ENCODE results near the gene PHLDA2.

The PHLDA2 gene

GRCh38 chr11:2945757-2946287 is 16.6 kb upstream of the PHLDA2 start:
- Histone ChIP-seq H3K36me3 (ENCODE audit: control insufficient read depth, insufficient read depth, low read length) (peaks cover 24% of the 10 kb centered on the region), H3K27me3 (ENCODE audit: control insufficient read depth, insufficient read depth, low read length, poor library complexity, severe bottlenecking) (no peaks in the 10 kb centered on the region), H3K9me3 (ENCODE audit: control insufficient read depth, low read length) (no peaks in the 10 kb centered on the region), H3K4me1 (ENCODE audit: control insufficient read depth, insufficient read depth, low read length) (peaks cover 11% of the 10 kb centered on the region), H3K4me3 (ENCODE audit: insufficient read depth, low read depth, low read length) (no peak overlapping the region), H3K27ac (ENCODE audit: insufficient read depth, low read depth, low read length, poor library complexity, severe bottlenecking) (no peak overlapping the region)
- WGBS, 2 experiments: 47 to 50% methylated on average over 8 of the region's 8 CpGs

DNA sequence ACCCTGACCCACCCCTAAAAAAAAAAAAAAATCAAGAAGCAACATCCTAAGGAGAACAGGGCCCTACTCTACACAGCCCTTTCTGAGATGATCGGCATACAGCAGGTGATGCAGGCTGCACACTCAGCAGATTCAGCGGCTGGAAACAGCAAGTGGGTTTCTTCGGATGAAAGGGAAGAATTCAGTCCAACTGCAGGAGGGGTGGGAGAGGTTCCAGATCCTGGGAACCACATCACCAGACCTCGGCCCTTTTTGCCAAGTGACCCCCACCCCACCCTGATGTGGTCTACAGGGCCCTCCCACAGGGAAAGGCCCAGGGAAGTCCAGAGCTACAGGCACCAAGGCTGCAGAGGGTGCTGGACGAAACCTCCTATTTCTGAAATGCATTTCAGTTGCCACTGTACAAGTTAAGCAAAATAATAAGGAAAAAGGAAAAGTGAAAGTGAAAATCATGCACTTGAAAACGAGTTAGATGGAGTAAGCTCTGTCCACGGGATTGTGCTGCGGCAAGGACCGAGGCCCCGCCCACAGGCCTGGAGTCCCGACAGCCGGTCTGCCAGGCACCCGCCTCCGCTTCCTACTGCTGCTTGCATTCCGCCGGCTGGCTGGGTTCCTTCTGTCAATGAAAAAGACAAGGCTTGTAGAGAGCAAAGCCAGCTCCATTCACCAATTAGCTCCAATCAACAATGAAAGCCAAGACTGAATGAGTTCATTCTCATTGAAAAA is 16.0 kb upstream of the PHLDA2 start:
- WGBS, 2 experiments: 28 to 33% methylated on average over 16 of the region's 16 CpGs
- no peaks in the 10 kb centered on the region for H3K9me3 ChIP-seq (ENCODE audit: control insufficient read depth, low read length)
- H3K4me3 ChIP-seq (ENCODE audit: insufficient read depth, low read depth, low read length): no peak overlapping the region
- H3K27ac ChIP-seq (ENCODE audit: insufficient read depth, low read depth, low read length, poor library complexity, severe bottlenecking): no peak overlapping the region
- H3K4me1 ChIP-seq (ENCODE audit: control insufficient read depth, insufficient read depth, low read length): peaks cover 11% of the 10 kb centered on the region
- H3K36me3 ChIP-seq (ENCODE audit: control insufficient read depth, insufficient read depth, low read length): peaks cover 22% of the 10 kb centered on the region
- H3K27me3 ChIP-seq (ENCODE audit: control insufficient read depth, insufficient read depth, low read length, poor library complexity, severe bottlenecking): no peaks in the 10 kb centered on the region

- 94 to 96% methylated on average over 24 of the region's 24 CpGs for WGBS, 2 experiments
- H3K4me3 ChIP-seq (ENCODE audit: insufficient read depth, low read depth, low read length): no peak overlapping the region
- H3K36me3 ChIP-seq (ENCODE audit: control insufficient read depth, insufficient read depth, low read length): peaks cover 22% of the 10 kb centered on the region
These were observed 15.3 kb upstream of the PHLDA2 start for GRCh38 chr11:2944530-2944929.

GRCh38 chr11:2943711-2944118 is 14.5 kb upstream of the PHLDA2 start:
- Histone ChIP-seq H3K36me3 (ENCODE audit: control insufficient read depth, insufficient read depth, low read length) (peaks cover 22% of the 10 kb centered on the region), H3K27ac (ENCODE audit: insufficient read depth, low read depth, low read length, poor library complexity, severe bottlenecking) (no peak overlapping the region), H3K4me1 (ENCODE audit: control insufficient read depth, insufficient read depth, low read length) (peaks cover 11% of the 10 kb centered on the region), H3K27me3 (ENCODE audit: control insufficient read depth, insufficient read depth, low read length, poor library complexity, severe bottlenecking) (no peaks in the 10 kb centered on the region), H3K9me3 (ENCODE audit: control insufficient read depth, low read length) (peaks cover 3% of the 10 kb centered on the region), H3K4me3 (ENCODE audit: insufficient read depth, low read depth, low read length) (no peak overlapping the region)
- WGBS, 2 experiments: 91 to 95% methylated on average over 12 of the region's 12 CpGs

More at GRCh38 chr11:2944530-2944929, 15.3 kb upstream of the PHLDA2 start:
- Histone ChIP-seq H3K9me3 (ENCODE audit: control insufficient read depth, low read length) (no peaks in the 10 kb centered on the region), H3K27me3 (ENCODE audit: control insufficient read depth, insufficient read depth, low read length, poor library complexity, severe bottlenecking) (no peaks in the 10 kb centered on the region), H3K27ac (ENCODE audit: insufficient read depth, low read depth, low read length, poor library complexity, severe bottlenecking) (no peak overlapping the region), H3K4me1 (ENCODE audit: control insufficient read depth, insufficient read depth, low read length) (peaks cover 11% of the 10 kb centered on the region)

GRCh38 chr11:2942872-2943710 is 13.9 kb upstream of the PHLDA2 start:
- 87 to 88% methylated on average over 15 of the region's 15 CpGs for WGBS, 2 experiments
- Histone ChIP-seq H3K27me3 (ENCODE audit: control insufficient read depth, insufficient read depth, low read length, poor library complexity, severe bottlenecking) (no peaks in the 10 kb centered on the region), H3K4me1 (ENCODE audit: control insufficient read depth, insufficient read depth, low read length) (peaks cover 11% of the 10 kb centered on the region), H3K36me3 (ENCODE audit: control insufficient read depth, insufficient read depth, low read length) (peaks cover 22% of the 10 kb centered on the region), H3K9me3 (ENCODE audit: control insufficient read depth, low read length) (peaks cover 6% of the 10 kb centered on the region), H3K4me3 (ENCODE audit: insufficient read depth, low read depth, low read length) (no peak overlapping the region), H3K27ac (ENCODE audit: insufficient read depth, low read depth, low read length, poor library complexity, severe bottlenecking) (no peak overlapping the region)

DNA sequence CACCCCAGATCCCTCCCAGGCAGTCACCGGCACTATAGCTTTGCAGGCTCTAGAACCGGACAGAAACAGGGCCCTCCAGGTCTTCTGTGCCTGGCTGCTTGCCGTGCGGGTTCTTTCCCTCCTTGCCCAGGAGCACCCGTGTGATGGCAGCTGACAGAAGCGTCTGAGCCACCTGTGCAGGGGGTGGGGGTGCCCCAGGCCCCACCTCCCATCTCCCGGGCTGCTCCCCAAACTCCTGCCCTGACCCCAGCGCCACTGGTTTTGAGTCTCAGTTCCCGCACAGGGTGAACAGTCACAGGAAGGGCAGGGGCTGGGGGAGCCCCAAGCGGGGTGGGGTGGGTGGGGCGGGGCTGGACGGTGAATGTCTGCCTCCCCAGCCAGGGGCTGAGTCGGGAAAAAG is 13.2 kb upstream of the PHLDA2 start:
- peaks cover 11% of the 10 kb centered on the region for H3K4me1 ChIP-seq (ENCODE audit: control insufficient read depth, insufficient read depth, low read length)
- WGBS, 2 experiments: 80 to 81% methylated on average over 13 of the region's 13 CpGs
- H3K27ac ChIP-seq (ENCODE audit: insufficient read depth, low read depth, low read length, poor library complexity, severe bottlenecking): no peak overlapping the region
- peaks cover 9% of the 10 kb centered on the region for H3K9me3 ChIP-seq (ENCODE audit: control insufficient read depth, low read length)
- H3K36me3 ChIP-seq (ENCODE audit: control insufficient read depth, insufficient read depth, low read length): peaks cover 22% of the 10 kb centered on the region
- H3K4me3 ChIP-seq (ENCODE audit: insufficient read depth, low read depth, low read length): no peak overlapping the region
- no peaks in the 10 kb centered on the region for H3K27me3 ChIP-seq (ENCODE audit: control insufficient read depth, insufficient read depth, low read length, poor library complexity, severe bottlenecking)

GRCh38 chr11:2940921-2941821 is 12.0 kb upstream of the PHLDA2 start:
- H3K9me3 ChIP-seq (ENCODE audit: control insufficient read depth, low read length): peaks cover 9% of the 10 kb centered on the region
- WGBS, 2 experiments: 71 to 73% methylated on average over 10 of the region's 10 CpGs
- no peak overlapping the region for H3K27ac ChIP-seq (ENCODE audit: insufficient read depth, low read depth, low read length, poor library complexity, severe bottlenecking)
- no peak overlapping the region for H3K4me3 ChIP-seq (ENCODE audit: insufficient read depth, low read depth, low read length)
- H3K4me1 ChIP-seq (ENCODE audit: control insufficient read depth, insufficient read depth, low read length): peaks cover 11% of the 10 kb centered on the region
- H3K36me3 ChIP-seq (ENCODE audit: control insufficient read depth, insufficient read depth, low read length): peaks cover 22% of the 10 kb centered on the region
- no peaks in the 10 kb centered on the region for H3K27me3 ChIP-seq (ENCODE audit: control insufficient read depth, insufficient read depth, low read length, poor library complexity, severe bottlenecking)

DNA sequence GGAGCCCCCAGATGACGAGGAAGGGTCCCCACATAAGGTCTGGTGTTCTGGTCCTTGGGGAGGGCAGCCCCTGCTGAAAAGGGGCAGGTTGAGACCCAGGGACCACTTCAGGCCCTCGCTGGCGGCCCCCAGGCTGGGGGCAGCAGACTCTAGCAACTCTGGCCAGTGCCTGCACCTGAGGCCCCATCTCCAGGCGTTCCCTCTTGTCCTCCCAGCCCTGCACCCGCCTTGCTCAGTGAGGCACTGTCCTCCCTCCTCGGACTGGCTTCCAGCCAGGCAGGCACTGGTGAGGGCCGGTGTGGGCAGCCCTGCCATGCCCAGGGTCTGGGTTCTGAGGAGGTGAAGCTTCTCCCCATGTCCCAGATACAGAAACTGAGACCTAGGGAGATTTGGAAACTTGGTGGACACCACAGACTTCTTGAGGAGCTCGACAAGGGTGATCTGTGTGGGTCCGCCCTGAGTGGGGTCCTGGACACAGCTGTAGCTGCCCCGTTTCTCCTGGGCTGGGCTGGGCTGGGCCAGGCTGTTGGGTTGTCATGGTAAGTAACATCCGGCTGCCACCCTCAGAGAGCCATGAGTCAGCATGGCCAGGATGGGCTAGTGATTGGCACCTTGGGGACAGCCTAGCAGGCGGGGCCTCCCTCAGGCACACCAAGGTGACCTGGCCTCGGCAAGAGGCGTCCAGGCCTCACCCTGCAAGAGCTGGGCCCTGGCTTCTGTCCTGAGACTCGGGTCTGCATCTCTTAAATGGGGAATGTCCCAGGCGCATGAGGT is 11.1 kb upstream of the PHLDA2 start:
- WGBS, 2 experiments: 93% methylated on average over 16 of the region's 16 CpGs
- no peak overlapping the region for H3K4me3 ChIP-seq (ENCODE audit: insufficient read depth, low read depth, low read length)
- H3K9me3 ChIP-seq (ENCODE audit: control insufficient read depth, low read length): peaks cover 9% of the 10 kb centered on the region
- peaks cover 6% of the 10 kb centered on the region for H3K4me1 ChIP-seq (ENCODE audit: control insufficient read depth, insufficient read depth, low read length)
- no peaks in the 10 kb centered on the region for H3K27me3 ChIP-seq (ENCODE audit: control insufficient read depth, insufficient read depth, low read length, poor library complexity, severe bottlenecking)
- peaks cover 22% of the 10 kb centered on the region for H3K36me3 ChIP-seq (ENCODE audit: control insufficient read depth, insufficient read depth, low read length)
- no peak overlapping the region for H3K27ac ChIP-seq (ENCODE audit: insufficient read depth, low read depth, low read length, poor library complexity, severe bottlenecking)
